Endothelial cell (in vitro differentiated cells): ENCODE measurements around the gene ITPKB. TPM values are rescaled to one million over a fixed set of nuclear protein-coding genes. Genes with fewer than 3 reads are reported as not detected.

Source experiments
- DNase-seq: peaks from one replicate; pipeline ENCODE4 v3.0.0; 2021; ENCODE audit warnings: low spot score
- H3K27ac Mint-ChIP-seq: one replicate; pipeline ENCODE4 v1.8.0; 2021; ENCODE audit warnings: mixed read lengths, inconsistent platforms; ENCODE audit not compliant: unreplicated experiment
- H3K27me3 Mint-ChIP-seq: one replicate; pipeline ENCODE4 v1.8.0; 2021; ENCODE audit warnings: mild to moderate bottlenecking, moderate library complexity, mixed read lengths, inconsistent platforms; ENCODE audit not compliant: unreplicated experiment
- H3K36me3 Mint-ChIP-seq: one replicate; pipeline ENCODE4 v1.8.0; 2021; ENCODE audit warnings: mild to moderate bottlenecking, low read depth, mixed read lengths, inconsistent platforms; ENCODE audit not compliant: unreplicated experiment
- H3K4me1 Mint-ChIP-seq: one replicate; pipeline ENCODE4 v1.8.0; 2021; ENCODE audit warnings: mild to moderate bottlenecking, mixed read lengths, inconsistent platforms; ENCODE audit not compliant: unreplicated experiment
- H3K4me3 Mint-ChIP-seq: one replicate; pipeline ENCODE4 v1.8.0; 2021; ENCODE audit warnings: mild to moderate bottlenecking, mixed read lengths, inconsistent platforms; ENCODE audit not compliant: unreplicated experiment
- H3K9me3 Mint-ChIP-seq: one replicate; pipeline ENCODE4 v1.8.0; 2021; ENCODE audit warnings: mixed read lengths, inconsistent platforms; ENCODE audit not compliant: unreplicated experiment
- total RNA-seq: library from RNA; stranded (reverse); fragmentation: NEBNext Ultra II Directional; extraction: Animal tissue kit (Norgen Biotek cat#: 25700); gene quantifications from one replicate; pipeline ENCODE4 v1.2.1, GENCODE V29; 2021; ENCODE audit not compliant: unreplicated experiment
- TF ChIP-seq, protein P1 (sequence below): fragments of 200-600 bp; sonication (generic); IDR thresholded peaks from one replicate; pipeline ENCODE4 v1.5.0; 2021; ENCODE audit warnings: antibody characterized with exemption; ENCODE audit not compliant: unreplicated experiment

ITPKB gene
- total RNA-seq, 1 donor from 2014 or later = 144 TPM

- peak overlapping the region; percentile 39 for H3K27ac Mint-ChIP-seq
- peaks cover 22% of the 10 kb centered on the region for H3K27me3 Mint-ChIP-seq
- no peak for DNase-seq
- H3K36me3 Mint-ChIP-seq = peaks cover 37% of the 10 kb centered on the region
- H3K9me3 Mint-ChIP-seq = no peaks in the 10 kb centered on the region
- H3K4me1 Mint-ChIP-seq = peaks cover 14% of the 10 kb centered on the region
- TF ChIP-seq, protein P1, sequence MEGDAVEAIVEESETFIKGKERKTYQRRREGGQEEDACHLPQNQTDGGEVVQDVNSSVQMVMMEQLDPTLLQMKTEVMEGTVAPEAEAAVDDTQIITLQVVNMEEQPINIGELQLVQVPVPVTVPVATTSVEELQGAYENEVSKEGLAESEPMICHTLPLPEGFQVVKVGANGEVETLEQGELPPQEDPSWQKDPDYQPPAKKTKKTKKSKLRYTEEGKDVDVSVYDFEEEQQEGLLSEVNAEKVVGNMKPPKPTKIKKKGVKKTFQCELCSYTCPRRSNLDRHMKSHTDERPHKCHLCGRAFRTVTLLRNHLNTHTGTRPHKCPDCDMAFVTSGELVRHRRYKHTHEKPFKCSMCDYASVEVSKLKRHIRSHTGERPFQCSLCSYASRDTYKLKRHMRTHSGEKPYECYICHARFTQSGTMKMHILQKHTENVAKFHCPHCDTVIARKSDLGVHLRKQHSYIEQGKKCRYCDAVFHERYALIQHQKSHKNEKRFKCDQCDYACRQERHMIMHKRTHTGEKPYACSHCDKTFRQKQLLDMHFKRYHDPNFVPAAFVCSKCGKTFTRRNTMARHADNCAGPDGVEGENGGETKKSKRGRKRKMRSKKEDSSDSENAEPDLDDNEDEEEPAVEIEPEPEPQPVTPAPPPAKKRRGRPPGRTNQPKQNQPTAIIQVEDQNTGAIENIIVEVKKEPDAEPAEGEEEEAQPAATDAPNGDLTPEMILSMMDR = no peak
- H3K4me3 Mint-ChIP-seq = peak overlapping the region; percentile 32
Observed at GRCh38 chr1:226627924-226628611, 111.0 kb downstream of the ITPKB start.

DNA sequence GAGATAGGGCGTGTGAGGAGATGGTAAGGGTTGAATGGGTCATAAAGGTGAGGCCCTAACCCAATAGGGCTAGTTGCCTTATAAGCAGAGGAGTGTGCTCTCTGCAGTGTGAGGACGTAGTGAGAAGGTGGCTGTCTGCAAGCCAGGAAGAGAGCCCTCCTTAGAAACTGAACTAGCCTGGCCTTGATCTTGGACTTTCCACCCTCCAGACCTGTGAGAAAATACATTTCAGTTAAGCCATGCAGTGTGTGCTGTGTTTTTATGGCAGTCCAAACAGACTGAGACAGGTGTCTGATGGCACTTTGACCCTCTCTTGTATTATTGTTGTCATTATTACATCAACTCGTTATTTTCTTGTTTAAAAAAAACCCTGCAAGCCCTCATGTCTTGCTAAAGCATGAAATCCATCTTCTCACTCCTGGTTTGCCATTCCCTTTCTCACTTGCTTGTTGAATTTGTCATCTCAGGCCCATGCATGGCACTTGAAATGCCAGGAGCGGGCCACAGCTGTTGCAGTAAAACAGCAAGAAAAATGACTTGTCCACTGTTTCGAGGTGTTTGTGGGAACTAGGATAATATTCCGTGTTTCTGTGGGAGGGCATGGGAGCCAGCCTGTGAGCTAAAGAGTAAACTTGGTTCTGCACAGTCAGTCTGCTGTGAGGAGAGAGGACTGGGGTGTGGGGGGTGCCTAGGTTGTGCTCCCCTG lies 111.9 kb downstream of the ITPKB start:
- H3K36me3 Mint-ChIP-seq = peaks cover 30% of the 10 kb centered on the region
- TF ChIP-seq, protein P1 = no peak
- H3K9me3 Mint-ChIP-seq = no peaks in the 10 kb centered on the region
- peaks cover 8% of the 10 kb centered on the region for H3K4me1 Mint-ChIP-seq
- no peak overlapping the region for H3K27ac Mint-ChIP-seq
- no peak overlapping the region for H3K4me3 Mint-ChIP-seq
- peaks cover 22% of the 10 kb centered on the region for H3K27me3 Mint-ChIP-seq
- DNase-seq = no peak

DNA sequence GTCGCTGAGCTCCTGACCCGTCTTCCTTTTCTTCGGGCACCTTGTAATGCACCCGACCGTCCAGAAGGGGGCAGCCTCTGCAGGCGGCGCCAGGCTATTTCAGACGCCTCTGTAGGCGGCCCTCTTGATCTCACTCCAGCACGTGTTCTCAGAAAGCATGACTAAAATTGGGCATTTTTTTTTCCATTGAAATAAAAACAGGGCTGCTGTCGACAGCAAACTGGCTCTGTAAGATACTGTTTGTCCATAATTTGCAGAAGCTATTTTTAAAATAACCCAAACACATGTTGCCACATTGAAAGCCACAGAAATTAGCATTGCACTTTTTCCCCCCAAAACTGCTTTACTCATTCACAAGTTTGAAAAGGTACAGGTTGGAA lies 112.5 kb downstream of the ITPKB start:
- TF ChIP-seq, protein P1 = peak; percentile 99
- Mint-ChIP-seq H3K36me3 (peaks cover 26% of the 10 kb centered on the region), H3K4me3 (no peak overlapping the region), H3K27ac (no peak overlapping the region), H3K9me3 (no peaks in the 10 kb centered on the region), H3K4me1 (peaks cover 4% of the 10 kb centered on the region), H3K27me3 (peaks cover 18% of the 10 kb centered on the region)
- peak; percentile 82 for DNase-seq

DNA sequence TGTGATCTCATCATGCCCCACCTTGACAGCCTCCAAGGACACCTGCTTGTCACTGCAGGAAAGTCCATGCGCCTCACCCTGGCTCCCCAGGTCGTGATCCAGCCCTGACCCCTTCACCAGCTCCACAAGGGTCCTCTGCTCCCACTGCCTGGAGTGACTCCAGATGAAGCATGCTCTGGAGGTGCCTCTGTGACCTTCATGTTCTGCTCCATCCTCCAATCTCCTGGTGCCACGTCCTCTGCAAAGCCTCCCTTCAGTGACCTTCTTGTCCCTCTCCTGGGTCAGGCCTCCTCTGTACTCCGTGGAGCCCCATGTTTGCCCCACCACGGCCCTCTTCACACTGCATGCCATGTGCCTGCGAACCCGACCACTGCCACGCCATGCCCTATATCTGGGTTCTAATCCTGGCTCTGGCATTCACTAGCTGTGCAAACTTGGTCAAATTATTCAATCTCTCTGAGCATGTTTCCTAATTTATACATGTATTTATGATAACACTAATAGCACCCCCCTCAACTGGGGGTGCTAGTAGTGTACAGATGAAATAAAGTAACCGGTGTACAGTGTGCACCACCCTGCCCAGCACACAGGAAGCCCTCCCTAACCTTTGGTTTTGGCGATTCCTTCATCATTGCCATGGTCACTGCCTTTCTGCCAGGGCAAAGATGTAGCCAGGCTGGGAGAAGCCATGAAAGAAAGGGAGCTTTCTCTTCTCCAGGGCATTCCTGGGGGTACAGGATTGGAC lies 113.1 kb downstream of the ITPKB start:
- Mint-ChIP-seq H3K27ac (no peak overlapping the region), H3K27me3 (peaks cover 17% of the 10 kb centered on the region), H3K4me3 (no peak overlapping the region), H3K36me3 (peaks cover 20% of the 10 kb centered on the region), H3K4me1 (peaks cover under 1% of the 10 kb centered on the region), H3K9me3 (no peaks in the 10 kb centered on the region)
- no peak for DNase-seq
- TF ChIP-seq, protein P1 = no peak
